ENCODE results near the gene ATG9B.
"Not testable (repeated sequence)": the region's sequence is repeated elsewhere in the genome, so short reads cannot be mapped to it uniquely, and the experiment has no call there.

ATG9B gene

GRCh38 chr7:151058781-151059366, 34.6 kb upstream of the ATG9B start:
- no peak for DNase-seq

DNA sequence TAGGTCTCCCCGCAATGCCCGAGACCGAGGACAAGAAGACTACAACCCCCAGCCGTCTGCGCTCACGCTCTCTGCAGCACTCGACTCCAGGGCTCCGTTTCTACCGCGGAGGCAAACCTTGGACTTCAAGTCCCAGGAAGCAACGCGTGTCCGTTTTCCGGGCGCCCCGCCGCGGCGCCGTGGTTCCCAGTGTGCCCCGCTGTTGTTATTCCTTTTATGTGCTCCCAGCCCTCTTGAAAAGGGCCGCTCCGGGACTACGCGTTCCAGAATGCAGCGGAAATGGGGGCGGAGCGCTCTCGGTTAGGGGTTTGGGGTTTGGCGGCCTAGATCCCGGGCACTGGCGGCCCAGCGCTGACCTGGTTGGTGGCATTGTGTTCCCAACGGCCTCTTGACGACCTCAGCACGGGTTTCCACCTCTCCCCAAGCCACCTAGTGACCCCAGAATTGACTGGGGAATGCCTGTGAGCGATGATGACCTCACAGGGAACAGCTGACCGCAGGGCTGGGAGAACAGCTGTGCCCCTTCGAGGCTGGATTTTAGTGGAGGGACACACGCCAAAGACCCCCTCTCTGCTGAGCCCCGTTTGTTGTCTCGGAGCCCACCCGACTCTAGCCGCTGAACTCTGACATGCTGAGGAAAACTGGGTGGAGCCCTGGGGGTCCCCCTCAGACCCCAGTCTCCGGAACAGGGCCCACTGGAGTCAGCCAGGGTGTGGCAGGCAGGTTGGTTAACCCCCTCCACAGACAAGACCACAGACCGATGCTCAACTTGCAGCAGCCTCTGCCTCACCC, 33.9 kb upstream of the ATG9B start:
- DNase-seq: peak; percentile 99

DNA sequence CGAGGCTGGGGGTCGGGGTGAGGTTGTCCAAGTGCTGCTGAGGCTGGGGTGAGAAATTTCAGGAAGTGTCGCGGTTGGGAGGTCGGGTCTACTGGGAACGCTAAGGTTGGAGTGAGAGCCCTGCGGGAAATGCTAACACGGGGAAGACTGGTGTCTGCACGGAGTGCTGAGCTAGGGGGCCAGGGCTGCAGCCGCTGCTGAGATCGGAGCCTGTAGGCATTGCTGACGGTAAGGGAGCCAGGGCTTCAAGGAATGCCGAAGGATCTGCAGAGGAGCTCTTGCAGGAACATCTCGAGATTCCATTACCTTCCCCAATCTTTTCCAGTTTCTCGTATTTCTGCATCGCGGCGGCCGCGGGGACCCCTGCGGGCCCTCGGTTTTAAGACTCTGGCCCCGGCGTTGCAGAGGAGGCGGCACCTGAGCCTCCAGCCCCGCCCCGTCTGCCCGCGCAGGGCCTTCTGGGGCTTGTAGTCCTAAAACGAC, 33.3 kb upstream of the ATG9B start, which contains the start of gene CDK5:
Gene CDK5 (minus strand): TSS at position 392 of the 483 bp plus-strand sequence. CDS start 49 bp downstream, at position 343.
- DNase-seq: no peak

GRCh38 chr7:151056666-151057505, 32.6 kb upstream of the ATG9B start:
- no peak for DNase-seq

GRCh38 chr7:151056283-151056665, 32.0 kb upstream of the ATG9B start:
- no peak for DNase-seq

GRCh38 chr7:151053751-151054150, 29.5 kb upstream of the ATG9B start:
- DNase-seq: no peak

DNA sequence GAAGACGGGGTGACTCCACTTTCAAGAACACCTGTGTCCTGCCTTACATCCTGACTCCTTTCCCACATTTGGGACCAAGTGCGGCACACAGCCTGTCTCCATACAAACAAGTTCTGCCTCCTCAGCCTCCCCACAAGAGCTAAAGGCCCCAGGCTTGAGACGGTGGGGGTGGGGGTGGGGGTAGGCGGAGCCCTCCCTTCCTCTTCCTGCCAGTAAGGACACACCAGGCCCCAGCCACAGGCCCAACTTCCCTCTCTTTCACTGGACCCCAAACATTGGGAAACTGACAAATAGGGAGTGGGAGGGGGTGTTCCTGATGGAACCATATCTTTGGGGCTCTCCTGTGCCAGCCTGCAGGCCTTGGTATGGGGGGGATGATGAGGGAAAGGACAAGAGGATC, 28.8 kb upstream of the ATG9B start:
- DNase-seq: no peak

DNA sequence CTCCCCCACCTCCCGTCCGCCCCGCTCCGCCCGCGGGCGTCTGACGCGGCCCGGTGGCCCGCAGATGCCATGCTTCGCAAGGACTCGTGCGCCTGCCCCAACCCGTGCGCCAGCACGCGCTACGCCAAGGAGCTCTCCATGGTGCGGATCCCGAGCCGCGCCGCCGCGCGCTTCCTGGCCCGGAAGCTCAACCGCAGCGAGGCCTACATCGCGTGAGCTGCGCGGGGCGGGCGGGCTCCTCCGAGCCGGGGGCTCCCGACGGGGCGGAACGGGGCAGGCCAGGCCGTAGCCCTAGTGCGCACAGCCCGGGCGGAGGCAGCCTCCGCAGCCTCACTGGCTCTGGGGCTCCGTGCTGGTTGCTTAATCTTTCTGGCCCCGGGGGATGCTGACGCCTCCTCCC, 26.8 kb upstream of the ATG9B start:
- DNase-seq: no peak

- no peak for DNase-seq
These were observed 24.7 kb upstream of the ATG9B start for GRCh38 chr7:151048911-151049463.

DNA sequence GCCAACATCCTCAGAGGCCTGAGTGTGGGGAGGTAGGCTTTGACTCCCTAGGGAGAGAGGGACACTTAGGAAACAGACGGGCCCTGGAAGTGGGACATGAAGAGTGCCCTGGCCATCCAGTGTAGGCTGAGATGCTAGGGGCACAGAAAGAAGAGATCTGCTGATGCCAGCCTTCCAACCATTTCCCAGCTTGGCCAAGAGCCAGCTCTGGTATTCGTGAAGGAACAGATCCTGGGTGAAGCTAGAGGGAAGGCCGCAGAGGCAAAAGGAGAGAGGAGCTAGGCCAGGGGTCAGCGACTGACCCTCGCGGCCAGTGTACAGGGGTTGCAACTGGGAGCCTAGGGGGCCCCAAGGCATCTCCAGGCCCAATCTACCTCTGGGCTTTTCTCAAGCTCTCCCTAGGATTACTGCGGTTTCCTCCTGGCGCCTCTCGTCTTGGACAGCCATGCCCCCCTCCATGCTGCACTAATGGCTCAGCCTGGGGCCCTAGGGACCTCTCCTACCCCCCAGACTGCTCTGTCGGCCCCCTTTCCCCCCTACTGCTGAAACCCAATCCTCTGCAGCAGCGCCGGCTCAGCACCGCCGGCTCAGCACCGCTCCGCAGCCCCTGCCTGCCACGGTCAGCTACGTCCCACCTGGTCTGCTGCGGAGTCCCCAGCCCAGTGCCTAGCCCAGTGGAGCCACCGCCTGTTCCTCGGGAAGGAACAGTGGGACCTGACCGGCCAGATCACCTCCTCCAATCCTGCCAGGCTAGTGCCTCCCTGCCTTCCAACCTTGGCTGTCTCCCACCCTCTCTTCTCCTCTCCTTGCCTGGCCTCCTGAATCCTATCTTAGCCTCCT, 23.9 kb upstream of the ATG9B start, which contains the start of gene ASIC3:
Gene ASIC3 (plus strand): TSS at position 556 of the 840 bp plus-strand sequence. CDS start 355 bp downstream, outside the sequence.
- DNase-seq: no peak

GRCh38 chr7:151046603-151047573, 22.6 kb upstream of the ATG9B start:
- no peak for DNase-seq

- DNase-seq: no peak
These were observed 21.7 kb upstream of the ATG9B start for GRCh38 chr7:151045967-151046366.

- DNase-seq: no peak
These were observed 21.0 kb upstream of the ATG9B start for GRCh38 chr7:151045262-151045661.

- DNase-seq: no peak
These were observed 19.7 kb upstream of the ATG9B start for GRCh38 chr7:151043959-151044358.

DNA sequence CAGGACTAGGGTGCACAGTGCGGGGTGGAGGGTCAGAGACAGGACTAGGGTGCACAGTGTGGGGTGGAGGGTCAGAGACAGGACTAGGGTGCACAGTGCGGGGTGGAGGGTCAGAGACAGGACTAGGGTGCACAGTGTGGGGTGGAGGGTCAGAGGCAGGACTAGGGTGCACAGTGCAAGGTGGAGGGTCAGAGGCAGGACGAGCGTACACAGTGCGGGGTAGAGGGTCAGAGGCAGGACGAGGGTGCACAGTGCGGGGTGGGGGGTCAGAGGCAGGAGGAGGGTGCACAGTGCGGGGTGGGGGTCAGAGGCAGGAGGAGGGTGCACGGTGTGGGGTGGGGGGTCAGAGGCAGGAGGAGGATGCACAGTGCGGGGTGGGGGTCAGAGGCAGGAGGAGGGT, 19.2 kb upstream of the ATG9B start:
- not testable (repeated sequence) for DNase-seq

DNA sequence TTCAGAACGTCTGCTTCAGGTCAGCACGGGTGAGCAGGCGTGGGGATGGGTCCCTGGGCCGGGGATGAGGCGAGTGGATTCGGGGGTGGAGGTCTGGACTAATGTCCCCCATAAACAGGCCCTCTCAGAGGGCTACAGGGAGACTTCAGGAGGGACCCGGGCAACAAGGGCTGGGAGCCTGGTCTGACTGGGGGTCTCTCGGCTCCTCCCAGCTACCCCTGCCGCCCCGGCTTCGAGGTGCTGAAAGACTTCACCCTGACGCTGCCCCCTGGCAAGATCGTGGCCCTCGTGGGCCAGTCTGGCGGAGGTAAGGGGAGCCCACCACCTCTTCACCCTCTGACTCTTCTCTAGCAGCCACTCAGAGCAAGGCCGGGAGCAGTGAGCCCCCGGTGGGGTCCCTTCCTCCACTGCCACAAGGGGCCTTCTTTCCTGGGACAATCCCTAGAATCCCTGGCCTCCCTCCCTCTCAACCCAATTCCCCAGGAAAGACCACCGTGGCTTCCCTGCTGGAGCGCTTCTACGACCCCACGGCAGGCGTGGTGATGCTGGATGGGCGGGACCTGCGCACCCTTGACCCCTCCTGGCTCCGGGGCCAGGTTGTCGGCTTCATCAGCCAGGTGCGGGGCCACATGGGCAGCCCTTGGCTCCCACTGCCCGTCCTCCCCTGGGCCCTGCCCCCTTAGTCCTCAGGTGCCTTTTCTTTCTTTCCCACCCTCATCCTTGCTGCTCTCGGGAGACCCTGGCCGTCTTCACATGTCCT, 16.5 kb upstream of the ATG9B start:
- DNase-seq: no peak

DNA sequence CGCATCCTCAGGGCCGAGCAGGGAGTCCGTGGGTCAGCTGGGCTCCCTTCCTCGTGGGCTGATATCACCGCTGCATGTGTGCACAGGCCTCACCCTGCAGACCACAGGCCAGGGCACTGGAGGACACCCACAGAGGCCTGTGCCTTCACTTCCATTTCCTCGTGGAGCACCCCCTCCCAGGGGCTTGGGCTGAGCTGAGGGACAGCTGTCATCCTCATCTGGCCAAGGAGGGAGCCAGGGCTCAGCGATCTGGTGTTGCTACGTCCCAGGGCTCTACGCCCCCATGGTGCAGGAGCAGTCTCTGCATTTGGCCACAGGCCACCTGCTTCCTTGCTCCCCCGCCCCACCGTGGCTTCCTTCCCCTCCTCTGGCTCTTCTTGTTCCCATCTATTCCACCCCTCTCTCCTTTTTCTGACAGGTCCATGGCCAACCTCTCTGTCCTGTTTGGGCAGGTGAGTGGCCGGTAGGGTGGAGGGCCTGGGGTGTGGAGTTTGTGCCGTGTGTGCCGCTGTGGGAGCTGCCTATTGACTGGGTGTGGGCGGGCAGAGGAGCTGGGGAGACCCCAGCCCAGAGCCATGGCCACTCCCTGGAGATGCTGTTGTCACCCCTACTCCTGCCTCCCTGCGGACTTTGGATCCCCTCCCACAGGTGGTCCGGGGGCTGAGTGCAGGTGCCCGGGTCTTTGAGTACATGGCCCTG, 15.7 kb upstream of the ATG9B start:
- no peak for DNase-seq

- DNase-seq: no peak
These were observed 14.9 kb upstream of the ATG9B start for GRCh38 chr7:151038951-151039849.

Measured in NCI-H187 (cell line).